NCI-H2196 treated with DMSO at 0.1 percent for 48 hours (cell line): Measurements from ENCODE around the gene HOPX.
"Not testable (repeated sequence)": the region's sequence is repeated elsewhere in the genome, so short reads cannot be mapped to it uniquely, and the experiment has no call there.

ENCODE experiments used
- DNase-seq: peaks from one replicate; lab custom pipeline; 2025; ENCODE audit not compliant: unreplicated experiment; lab: John Stamatoyannopoulos, UW

The HOPX gene

GRCh38 chr4:56681158-56681852 lies at the start of gene HOPX:
Gene HOPX, minus strand, starts transcription at chr4:56681296. Its CDS starts 23,480 bp downstream, at chr4:56657816.
- no peak for DNase-seq

GRCh38 chr4:56730097-56730496 lies 49.0 kb upstream of the HOPX start:
- no peak for DNase-seq

- DNase-seq, result peak; percentile 7
These were observed 47.4 kb upstream of the HOPX start for GRCh38 chr4:56728512-56728911.

- DNase-seq, result no peak
These were observed 46.1 kb upstream of the HOPX start for GRCh38 chr4:56727150-56727549.

- not testable (repeated sequence) for DNase-seq
These were observed 45.5 kb upstream of the HOPX start for GRCh38 chr4:56726593-56726992.

- DNase-seq, result no peak
These were observed 42.6 kb upstream of the HOPX start for GRCh38 chr4:56723659-56724230.

GRCh38 chr4:56723201-56723605 lies 42.1 kb upstream of the HOPX start:
- DNase-seq, result no peak

- no peak for DNase-seq
These were observed 27.1 kb upstream of the HOPX start for GRCh38 chr4:56708146-56708545.

- no peak for DNase-seq
These were observed 24.9 kb upstream of the HOPX start for GRCh38 chr4:56705966-56706365.

GRCh38 chr4:56705334-56705733 lies 24.2 kb upstream of the HOPX start:
- DNase-seq, result no peak

GRCh38 chr4:56704089-56704871 lies 23.2 kb upstream of the HOPX start:
- no peak for DNase-seq

- DNase-seq, result no peak
These were observed 22.3 kb upstream of the HOPX start for GRCh38 chr4:56703378-56703777.

GRCh38 chr4:56701644-56702043 lies 20.5 kb upstream of the HOPX start:
- DNase-seq, result no peak

GRCh38 chr4:56701161-56701480 lies 20.0 kb upstream of the HOPX start:
- DNase-seq, result no peak

GRCh38 chr4:56699537-56700105 lies 18.5 kb upstream of the HOPX start:
- DNase-seq, result no peak

- DNase-seq, result no peak
These were observed 17.2 kb upstream of the HOPX start for GRCh38 chr4:56698329-56698728.

- no peak for DNase-seq
These were observed 15.0 kb upstream of the HOPX start for GRCh38 chr4:56696056-56696455.

- not testable (repeated sequence) for DNase-seq
These were observed 12.4 kb upstream of the HOPX start for GRCh38 chr4:56693476-56693875.

- no peak for DNase-seq
These were observed 11.5 kb upstream of the HOPX start for GRCh38 chr4:56692576-56692975.

GRCh38 chr4:56691425-56691824 lies 10.3 kb upstream of the HOPX start:
- DNase-seq, result no peak

GRCh38 chr4:56690393-56690792 lies 9.3 kb upstream of the HOPX start:
- DNase-seq, result no peak
